IMR-90 (cell line): ENCODE results near the gene FBXL5. TPM values are rescaled to one million over a fixed set of nuclear protein-coding genes. Genes with fewer than 3 reads are reported as not detected.

Experiments
- ATAC-seq: fragments of 200-7000 bp; cut with Tn5 transposase; 2 replicates; pipeline ENCODE4 v1.9.1; 2020; ENCODE audit warnings: low read depth, mild to moderate bottlenecking, moderate library complexity
- BruUV-seq: library from RNA; stranded (reverse); fragments of 400-500 nt; replicated peaks from 2 replicates; lab custom pipeline; 2021; lab: Mats Ljungman, UMichigan
- CTCF ChIA-PET: fragments of 300-600 bp; formaldehyde crosslinking; extraction: SDS; loops from one replicate; lab custom pipeline; 2021; ENCODE audit warnings: antibody characterized with exemption; lab: Yijun Ruan, JAX
- POLR2A ChIA-PET: fragments of 300-600 bp; sonication (Branson Sonifier 250); formaldehyde crosslinking; loops from one replicate; lab custom pipeline; 2022; ENCODE audit warnings: antibody characterized with exemption; ENCODE audit not compliant: unreplicated experiment; lab: Charles Lee
- DNase-seq: peaks from one replicate; pipeline ENCODE4 v3.0.0; 2013
- H2AFZ ChIP-seq: replicated peaks from 2 replicates; pipeline ENCODE3; 2013; ENCODE audit warnings: low read length, mild to moderate bottlenecking; ENCODE audit not compliant: poor library complexity
- H2AK5ac ChIP-seq: 2 replicates; pipeline ENCODE4 v1.6.1; 2013; ENCODE audit warnings: low read depth, low read length, inconsistent platforms
- H2AK9ac ChIP-seq: replicated peaks from 2 replicates; pipeline ENCODE3; 2013; ENCODE audit warnings: mild to moderate bottlenecking, low read depth, low read length, moderate library complexity; ENCODE audit not compliant: poor library complexity
- H2BK120ac ChIP-seq: 2 replicates; pipeline ENCODE4 v1.6.1; 2013; ENCODE audit warnings: low read depth, low read length, inconsistent platforms
- H2BK15ac ChIP-seq: 3 replicates; pipeline ENCODE4 v1.6.1; 2013; ENCODE audit warnings: low read depth, low read length, inconsistent platforms
- H2BK20ac ChIP-seq: 2 replicates; pipeline ENCODE4 v1.6.1; 2013; ENCODE audit warnings: low read depth, mild to moderate bottlenecking, inconsistent platforms, low read length, moderate library complexity
- H2BK5ac ChIP-seq: 2 replicates; pipeline ENCODE4 v1.6.1; 2013; ENCODE audit warnings: mild to moderate bottlenecking, low read depth, low read length, inconsistent platforms; ENCODE audit not compliant: poor library complexity, severe bottlenecking
- H3K14ac ChIP-seq: replicated peaks from 2 replicates; pipeline ENCODE4 v1.6.1; 2013; ENCODE audit warnings: low read depth, low read length, inconsistent platforms
- H3K18ac ChIP-seq: 2 replicates; pipeline ENCODE4 v1.6.1; 2013; ENCODE audit warnings: low read depth, low read length, control low read depth
- H3K23ac ChIP-seq: 2 replicates; pipeline ENCODE4 v1.6.1; 2013; ENCODE audit warnings: low read depth, low read length, inconsistent platforms
- H3K27ac ChIP-seq: 2 replicates; pipeline ENCODE4 v1.5.1; 2013; ENCODE audit warnings: mild to moderate bottlenecking, control low read depth, low read length; ENCODE audit not compliant: insufficient read depth
- H3K27me3 ChIP-seq: 2 replicates; pipeline ENCODE4 v1.6.1; 2013; ENCODE audit warnings: low read length; ENCODE audit not compliant: control insufficient read depth, insufficient read depth
- H3K36me3 ChIP-seq: 2 replicates; pipeline ENCODE4 v1.6.1; 2013; ENCODE audit warnings: low read length, mixed read lengths; ENCODE audit not compliant: control insufficient read depth, insufficient read depth
- H3K4ac ChIP-seq: 2 replicates; pipeline ENCODE4 v1.6.1; 2013; ENCODE audit warnings: low read depth, low read length, inconsistent platforms
- H3K4me1 ChIP-seq: 2 replicates; pipeline ENCODE4 v1.6.1; 2013; ENCODE audit warnings: low read length, mixed read lengths; ENCODE audit not compliant: control insufficient read depth, insufficient read depth
- H3K4me2 ChIP-seq: 2 replicates; pipeline ENCODE4 v1.6.1; 2013; ENCODE audit warnings: low read depth, mild to moderate bottlenecking, control low read depth, low read length, moderate library complexity
- H3K4me3 ChIP-seq: 2 replicates; pipeline ENCODE4 v1.5.1; 2013; ENCODE audit warnings: low read depth, mild to moderate bottlenecking, control low read depth, low read length, moderate library complexity; ENCODE audit not compliant: insufficient read depth
- H3K56ac ChIP-seq: 2 replicates; pipeline ENCODE4 v1.6.1; 2013; ENCODE audit warnings: low read length, inconsistent platforms; ENCODE audit not compliant: insufficient read depth; ENCODE audit errors: extremely low read depth
- H3K79me1 ChIP-seq, 2 experiments: 2 replicates each; pipeline ENCODE4 v1.6.1; 2013; ENCODE audit warnings: low read length in 2 of 2, inconsistent platforms in 1 of 2, low read depth in 1 of 2
- H3K9ac ChIP-seq: 2 replicates; pipeline ENCODE4 v1.6.1; 2013; ENCODE audit warnings: low read depth, low read length, control low read depth
- H3K9me1 ChIP-seq: 2 replicates; pipeline ENCODE4 v1.6.1; 2013; ENCODE audit warnings: low read length, inconsistent platforms; ENCODE audit not compliant: insufficient read depth
- H3K9me3 ChIP-seq: 2 replicates; pipeline ENCODE4 v1.6.1; 2013; ENCODE audit warnings: low read length; ENCODE audit not compliant: control insufficient read depth, insufficient read depth
- H4K20me1 ChIP-seq: 2 replicates; pipeline ENCODE4 v1.6.1; 2013; ENCODE audit warnings: low read length, inconsistent platforms; ENCODE audit not compliant: insufficient read depth
- H4K5ac ChIP-seq: 2 replicates; pipeline ENCODE4 v1.6.1; 2013; ENCODE audit warnings: mild to moderate bottlenecking, low read depth, low read length, control low read depth
- H4K8ac ChIP-seq, 2 experiments: 2 replicates each; pipeline ENCODE4 v1.6.1; 2013; ENCODE audit warnings: low read depth in 2 of 2, low read length in 2 of 2, control low read depth in 1 of 2, inconsistent platforms in 1 of 2
- H4K91ac ChIP-seq: 2 replicates; pipeline ENCODE4 v1.6.1; 2013; ENCODE audit warnings: low read depth, low read length, inconsistent platforms; ENCODE audit not compliant: insufficient read depth
- BHLHE40 ChIP-seq: fragments of 150-350 bp; IDR thresholded peaks from 2 replicates; pipeline ENCODE4 v1.6.1; 2016; ENCODE audit warnings: mild to moderate bottlenecking, low read depth, low read length
- CEBPB ChIP-seq: IDR thresholded peaks from 2 replicates; pipeline ENCODE4 v1.6.1; 2012; ENCODE audit warnings: low read depth, low read length, improper control_type of control experiment
- CHD1 ChIP-seq: IDR thresholded peaks from 2 replicates; pipeline ENCODE4 v1.6.1; 2012; ENCODE audit warnings: low read depth, low read length, improper control_type of control experiment
- CTCF ChIP-seq: conservative IDR thresholded peaks from 2 replicates; pipeline ENCODE4 v1.5.1; 2012; ENCODE audit warnings: mild to moderate bottlenecking, low read depth, low read length, improper control_type of control experiment
- ELK1 ChIP-seq: fragments of 150-350 bp; IDR thresholded peaks from 2 replicates; pipeline ENCODE4 v1.6.1; 2016; ENCODE audit warnings: low read depth, mild to moderate bottlenecking, low read length, moderate library complexity, borderline replicate concordance
- FOS ChIP-seq: fragments of 150-350 bp; IDR thresholded peaks from 2 replicates; pipeline ENCODE4 v1.6.1; 2016; ENCODE audit warnings: low read depth, low read length
- MAFK ChIP-seq: IDR thresholded peaks from 2 replicates; pipeline ENCODE4 v1.6.1; 2012; ENCODE audit warnings: low read depth, low read length, improper control_type of control experiment
- MAZ ChIP-seq: IDR thresholded peaks from 2 replicates; pipeline ENCODE4 v1.6.1; 2012; ENCODE audit warnings: low read depth, mild to moderate bottlenecking, low read length, improper control_type of control experiment, moderate library complexity, borderline replicate concordance
- MXI1 ChIP-seq: IDR thresholded peaks from 2 replicates; pipeline ENCODE4 v1.6.1; 2012; ENCODE audit warnings: low read depth, mild to moderate bottlenecking, low read length, moderate library complexity, borderline replicate concordance
- NFE2L2 ChIP-seq: fragments of 150-350 bp; IDR thresholded peaks from 2 replicates; pipeline ENCODE4 v1.6.1; 2016; ENCODE audit warnings: low read depth, mild to moderate bottlenecking, low read length
- POLR2A ChIP-seq: IDR thresholded peaks from 2 replicates; pipeline ENCODE4 v1.6.1; 2012; ENCODE audit warnings: mild to moderate bottlenecking, low read depth, low read length
- RAD21 ChIP-seq: IDR thresholded peaks from 2 replicates; pipeline ENCODE4 v1.6.1; 2012; ENCODE audit warnings: low read length, improper control_type of control experiment
- RCOR1 ChIP-seq: IDR thresholded peaks from 2 replicates; pipeline ENCODE4 v1.6.1; 2012; ENCODE audit warnings: mild to moderate bottlenecking, low read length, improper control_type of control experiment; ENCODE audit not compliant: insufficient replicate concordance
- SMC3 ChIP-seq: fragments of 150-350 bp; IDR thresholded peaks from 2 replicates; pipeline ENCODE4 v1.6.1; 2016; ENCODE audit warnings: low read depth, mild to moderate bottlenecking, antibody characterized with exemption, low read length, moderate library complexity
- WGBS, 2 experiments: methylation state at CpG; one replicate each; pipeline versions ENCODE4 v1.1.5 to v1.1.7; 2013; ENCODE audit warnings: missing lambda C conversion rate in 2 of 2; ENCODE audit not compliant: insufficient read length in 1 of 2; ENCODE audit errors: extremely low coverage in 2 of 2; 5-methylcytosine and 5-hydroxymethylcytosine counted together
- dilution Hi-C: fragments of 300-500 bp; cut with HindIII; formaldehyde crosslinking; loops from one replicate; pipeline ENCODE4 v1.14.3; 2018; ENCODE audit warnings: low sequenced_read_pairs; ENCODE audit not compliant: unreplicated experiment
- in situ Hi-C: fragments of 300-500 bp; cut with MboI; formaldehyde crosslinking; loops from 3 replicates; pipeline ENCODE4 v1.14.3; 2019; ENCODE audit warnings: low sequenced_read_pairs, inconsistent platforms, mixed read lengths
- intact Hi-C: fragments of 100-400 bp; cut with micrococcal nuclease; formaldehyde crosslinking; loops from 2 replicates; pipeline ENCODE4 v1.10.0; 2022
- polyA plus RNA-seq, 3 experiments: library from polyadenylated mRNA; depleted of rRNA; stranded (reverse); fragments of >200 nt; gene quantifications; 2 replicates each; pipeline ENCODE4 v1.2.3, GENCODE V29; 2012; ENCODE audit warnings: low replicate concordance in 1 of 3
- total RNA-seq: library from RNA; depleted of rRNA; stranded (reverse); fragments of >200 nt; gene quantifications from 2 replicates; pipeline ENCODE4 v1.2.3, GENCODE V29; 2012

FBXL5 gene
- total and polyA plus RNA-seq, 2 of the 4 experiments (the other 2 are of a cell fraction), result 20.3 to 62.6 TPM

DNA sequence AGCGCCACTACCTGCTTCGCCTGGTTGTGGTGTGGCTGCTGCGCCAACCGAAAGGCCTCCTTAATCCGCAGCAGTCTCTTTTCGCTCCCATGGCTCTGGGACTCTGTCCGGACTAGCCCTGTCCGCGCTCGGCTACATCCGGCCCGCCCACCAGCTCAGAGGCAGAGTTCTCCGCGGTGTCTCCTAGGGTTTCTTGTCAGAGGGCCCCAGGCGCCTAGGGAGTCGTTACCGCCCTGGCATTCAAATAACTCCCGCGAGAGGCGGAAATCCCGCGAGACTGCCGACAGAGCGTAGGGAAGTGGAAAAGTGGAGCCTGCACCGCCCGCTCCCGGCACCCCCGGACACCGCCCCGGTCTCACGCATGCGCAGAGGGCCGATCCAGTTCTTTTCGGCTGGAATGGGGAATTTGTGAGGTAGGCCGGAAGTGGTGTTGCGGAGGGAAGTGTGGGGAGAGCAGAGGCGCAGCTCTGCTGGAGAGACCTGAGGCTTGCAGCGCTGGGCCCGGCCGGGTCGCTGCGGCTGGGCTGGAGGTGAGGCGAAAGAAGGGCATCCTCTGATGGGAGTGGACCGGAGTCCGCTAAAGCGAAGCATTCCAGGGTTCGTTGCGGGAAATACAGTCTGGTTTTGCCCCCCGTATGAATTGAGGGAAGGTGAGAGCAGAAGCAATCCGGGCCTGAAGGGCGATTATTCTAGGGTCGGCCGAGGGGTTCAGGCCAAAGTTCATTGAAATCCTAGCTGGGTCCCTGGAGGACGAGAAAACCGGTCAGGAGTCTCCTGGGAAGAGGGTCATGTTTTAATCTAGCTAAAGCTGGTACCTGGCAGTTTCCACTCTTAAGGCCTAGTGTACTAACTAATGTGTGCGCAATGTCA lies 26.4 kb upstream of the FBXL5 start, which contains the start of gene FAM200B:
FAM200B (plus strand) TSS at position 456 of the 870 bp plus-strand sequence. CDS start 5,151 bp downstream, outside the sequence.
- H3K9ac ChIP-seq, result peak within 1 kb of the TSS; percentile 99
- peaks cover 9% of the 10 kb centered on the region for H3K9me1 ChIP-seq
- H2BK120ac ChIP-seq, result peak within 1 kb of the TSS; percentile 80
- H2AK9ac ChIP-seq, result peak within 1 kb of the TSS; percentile 94
- H3K18ac ChIP-seq, result peak within 1 kb of the TSS; percentile 91
- CTCF ChIA-PET, result interaction anchor here (1.0 kb wide), 1 partner anchor 13 kb away, joined by 3 read pairs; no protein-coding TSS in a partner anchor
- no peak within 1 kb of the TSS; the same call in 1 of the 2 replicates for H2BK20ac ChIP-seq
- peaks cover 7% of the 10 kb centered on the region for H3K4me1 ChIP-seq
- peak within 1 kb of the TSS; percentile 94 for H4K91ac ChIP-seq
- BruUV-seq, result TSS peak; percentile 74
- intact Hi-C loops (loop anchor here (1.0 to 2.0 kb wide), 2 partner anchors 9 to 27 kb away; partner anchors contain the start of gene FBXL5), dilution Hi-C loops (no loop called here), in situ Hi-C loops (loop anchor here (25.0 kb wide), 1 partner anchor 669 kb away; the partner anchor contains the start of gene CPEB2)
- peak within 1 kb of the TSS; percentile 91 for H2AFZ ChIP-seq
- peak within 1 kb of the TSS; percentile 93 for H3K23ac ChIP-seq
- H4K8ac ChIP-seq, result peak within 1 kb of the TSS; percentile 87 to 95
- peak within 1 kb of the TSS; percentile 93 for H2AK5ac ChIP-seq
- peak within 1 kb of the TSS; percentile 99 for H3K4me2 ChIP-seq
- peak; percentile 96 for ATAC-seq
- peak within 1 kb of the TSS; percentile 98 for H3K14ac ChIP-seq
- peak within 1 kb of the TSS; percentile 35; the same call in 2 of the 3 replicates for H2BK15ac ChIP-seq
- H3K4me3 ChIP-seq, result peak within 1 kb of the TSS; percentile 86
- peak within 1 kb of the TSS; percentile 94 for H2BK5ac ChIP-seq
- H3K27ac ChIP-seq, result peak within 1 kb of the TSS; percentile 98
- H3K27me3 ChIP-seq, result no peaks in the 10 kb centered on the region
- H3K36me3 ChIP-seq, result peaks cover 6% of the 10 kb centered on the region
- peaks cover 23 to 44% of the 10 kb centered on the region in 2 experiments for H3K79me1 ChIP-seq
- DNase-seq, result peak; percentile 97
- 0% methylated on average over 23 of the region's 56 CpGs; no CpG with 5 or more reads in 1 of the 2 experiments for WGBS, 2 experiments
- H3K9me3 ChIP-seq, result no peaks in the 10 kb centered on the region
- peak within 1 kb of the TSS; percentile 95 for H4K5ac ChIP-seq
- peak within 1 kb of the TSS; percentile 98 for H3K56ac ChIP-seq
- H4K20me1 ChIP-seq, result no peaks in the 10 kb centered on the region
- POLR2A ChIA-PET, result interaction anchor here (1.0 kb wide), 1 partner anchor 9 kb away, joined by 3 read pairs; no protein-coding TSS in a partner anchor
- peak within 1 kb of the TSS; percentile 96 for H3K4ac ChIP-seq
- TF ChIP-seq SMC3, result no peak
- peak; percentile 22; the same call in 1 of the 2 replicates for TF ChIP-seq CTCF
- TF ChIP-seq CEBPB, result no peak
- TF ChIP-seq RAD21, result peak; percentile 44; the same call in 1 of the 2 replicates
- no peak for TF ChIP-seq NFE2L2
- no peak for TF ChIP-seq FOS
- no peak for TF ChIP-seq RCOR1
- TF ChIP-seq POLR2A, result peak; percentile 94
- no peak for TF ChIP-seq ELK1
- no peak for TF ChIP-seq CHD1
- peak; percentile 76; the same call in 1 of the 2 replicates for TF ChIP-seq MAZ
- no peak for TF ChIP-seq BHLHE40
- TF ChIP-seq MXI1, result peak; percentile 96
- TF ChIP-seq MAFK, result no peak
